PC-3 (cell line): ENCODE data around the gene WAS.

Source experiments
- EZH2 ChIP-seq: fragments of 300-600 bp; sonication (generic); IDR thresholded peaks from one replicate; pipeline ENCODE4 v1.6.1; 2017; ENCODE audit warnings: antibody characterized with exemption, mild to moderate bottlenecking, low read length; ENCODE audit not compliant: unreplicated experiment
- EZH2phosphoT487 ChIP-seq: fragments of 300-600 bp; sonication (generic); IDR thresholded peaks from 2 replicates; pipeline ENCODE4 v1.6.1; 2018; ENCODE audit warnings: mild to moderate bottlenecking, antibody characterized with exemption, low read length, borderline replicate concordance
- TF ChIP-seq, protein P1 (sequence below): fragments of 300-600 bp; sonication (generic); conservative IDR thresholded peaks from 2 replicates; pipeline ENCODE4 v1.5.1; 2017; ENCODE audit warnings: antibody characterized with exemption, low read depth, mild to moderate bottlenecking, low read length

DNA sequence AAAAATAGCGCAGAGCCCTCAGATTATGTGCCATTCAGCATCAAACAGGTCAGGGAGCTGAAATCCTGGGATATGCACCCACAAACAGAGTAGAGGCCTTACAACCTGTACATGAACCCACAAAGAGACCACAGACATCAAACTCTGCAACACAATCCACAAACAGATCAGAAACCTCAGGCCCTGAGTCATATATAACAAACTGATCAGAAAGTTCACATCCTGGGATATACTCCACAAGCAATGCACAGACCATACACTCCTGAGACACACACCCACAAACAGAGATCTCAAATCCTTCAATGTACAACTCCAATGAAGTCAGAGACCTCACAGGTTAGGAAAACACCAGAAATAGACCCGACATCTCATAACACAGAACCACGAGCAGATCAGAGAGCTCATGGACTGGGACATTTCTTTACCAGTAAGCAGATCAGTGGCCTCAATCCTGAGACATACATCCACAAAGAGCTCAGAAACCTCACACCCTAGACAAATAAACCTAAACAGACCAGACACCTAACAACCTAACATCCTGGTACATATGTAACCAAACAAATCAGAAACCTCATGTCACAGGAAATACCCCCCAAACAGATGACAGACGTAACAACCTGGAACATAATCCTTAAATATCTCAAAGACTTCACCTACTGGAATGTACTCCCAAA, 37.1 kb downstream of the WAS start:
- no peak for TF ChIP-seq EZH2phosphoT487
- TF ChIP-seq, protein P1, sequence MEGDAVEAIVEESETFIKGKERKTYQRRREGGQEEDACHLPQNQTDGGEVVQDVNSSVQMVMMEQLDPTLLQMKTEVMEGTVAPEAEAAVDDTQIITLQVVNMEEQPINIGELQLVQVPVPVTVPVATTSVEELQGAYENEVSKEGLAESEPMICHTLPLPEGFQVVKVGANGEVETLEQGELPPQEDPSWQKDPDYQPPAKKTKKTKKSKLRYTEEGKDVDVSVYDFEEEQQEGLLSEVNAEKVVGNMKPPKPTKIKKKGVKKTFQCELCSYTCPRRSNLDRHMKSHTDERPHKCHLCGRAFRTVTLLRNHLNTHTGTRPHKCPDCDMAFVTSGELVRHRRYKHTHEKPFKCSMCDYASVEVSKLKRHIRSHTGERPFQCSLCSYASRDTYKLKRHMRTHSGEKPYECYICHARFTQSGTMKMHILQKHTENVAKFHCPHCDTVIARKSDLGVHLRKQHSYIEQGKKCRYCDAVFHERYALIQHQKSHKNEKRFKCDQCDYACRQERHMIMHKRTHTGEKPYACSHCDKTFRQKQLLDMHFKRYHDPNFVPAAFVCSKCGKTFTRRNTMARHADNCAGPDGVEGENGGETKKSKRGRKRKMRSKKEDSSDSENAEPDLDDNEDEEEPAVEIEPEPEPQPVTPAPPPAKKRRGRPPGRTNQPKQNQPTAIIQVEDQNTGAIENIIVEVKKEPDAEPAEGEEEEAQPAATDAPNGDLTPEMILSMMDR: no peak
- no peak for TF ChIP-seq EZH2
